Femur (tissue), 1 donor: Measurements from ENCODE around the gene GATA3.

Experiments used
- DNase-seq: peaks from one replicate; pipeline ENCODE4 v3.0.0-alpha.2; 2017

GATA3 gene

DNA sequence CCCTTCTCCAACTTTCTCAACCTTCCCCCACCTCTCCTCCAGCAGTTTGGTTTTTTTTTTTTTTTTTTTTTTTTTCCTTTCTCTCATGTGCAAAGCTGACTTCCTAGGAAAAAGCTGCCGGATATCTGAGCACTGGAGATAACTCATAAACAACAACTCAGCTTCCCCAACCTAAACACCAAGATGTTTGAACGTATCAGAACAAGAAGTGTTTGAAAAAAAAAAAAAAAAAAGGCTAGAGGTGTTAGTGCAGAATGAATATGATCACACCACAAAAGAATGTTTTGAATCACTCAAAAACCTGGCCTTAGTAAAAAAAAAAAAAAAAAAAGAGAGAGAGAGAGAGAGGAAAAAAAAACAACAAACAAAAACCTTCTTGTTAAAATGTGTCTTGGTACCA, 11.2 kb downstream of the GATA3 start:
- DNase-seq = no peak

DNA sequence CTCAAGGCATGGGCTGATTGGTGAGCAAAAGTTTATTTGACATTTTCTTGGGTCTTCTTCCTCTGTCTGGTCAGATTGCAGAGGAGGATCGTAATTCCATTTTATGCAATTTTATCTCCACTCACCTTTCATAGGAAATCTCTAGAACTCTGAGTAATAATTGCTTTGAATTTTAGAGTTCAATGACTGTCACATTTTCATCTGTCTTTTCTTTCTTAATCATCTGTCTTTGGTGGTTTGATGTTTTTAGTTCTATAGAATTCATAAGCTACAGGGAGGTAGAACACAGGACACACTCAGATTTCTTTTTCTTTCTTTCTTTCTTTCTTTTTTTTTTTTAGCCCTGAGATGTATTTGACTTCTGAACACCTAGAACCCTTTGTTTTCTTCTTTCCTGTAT, 11.6 kb downstream of the GATA3 start:
- no peak for DNase-seq

DNA sequence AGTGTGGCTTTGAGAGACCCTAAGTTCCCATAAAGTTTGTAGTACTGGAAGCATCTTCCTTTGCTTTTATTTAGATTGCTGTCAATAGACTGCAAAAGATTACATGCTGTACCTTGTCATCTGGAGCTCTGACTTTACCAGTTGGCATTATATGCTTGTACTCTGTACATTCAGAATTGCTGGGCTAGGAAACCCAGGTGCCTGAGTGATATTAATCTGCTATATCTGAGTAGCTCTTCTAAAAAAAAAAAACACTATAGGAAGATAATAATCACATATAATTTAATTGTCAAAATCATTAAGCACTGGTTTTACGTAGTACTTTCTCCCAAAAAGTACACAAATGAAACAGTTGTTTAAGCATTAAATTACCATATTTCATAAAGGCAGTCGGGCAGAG, 12.3 kb downstream of the GATA3 start:
- DNase-seq = no peak

DNA sequence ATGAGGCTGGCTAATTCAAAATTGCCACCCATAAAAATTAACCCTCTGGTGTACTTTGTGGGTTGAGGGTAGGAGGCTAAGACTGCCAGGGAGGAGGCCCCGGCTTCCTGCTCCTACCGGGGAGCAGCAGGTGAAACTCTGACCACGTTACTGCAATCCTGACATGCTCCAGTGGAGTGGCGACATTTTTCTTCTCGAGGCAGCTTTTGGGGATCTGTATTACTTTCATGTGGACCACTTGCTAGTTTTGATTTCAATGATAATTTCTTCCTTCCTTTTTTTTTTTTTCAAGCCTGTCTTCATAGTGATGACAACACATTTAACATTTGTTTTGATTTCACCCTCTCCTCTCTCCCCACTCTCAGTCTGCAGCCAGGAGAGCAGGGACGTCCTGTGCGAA, 14.6 kb downstream of the GATA3 start:
- no peak for DNase-seq

DNA sequence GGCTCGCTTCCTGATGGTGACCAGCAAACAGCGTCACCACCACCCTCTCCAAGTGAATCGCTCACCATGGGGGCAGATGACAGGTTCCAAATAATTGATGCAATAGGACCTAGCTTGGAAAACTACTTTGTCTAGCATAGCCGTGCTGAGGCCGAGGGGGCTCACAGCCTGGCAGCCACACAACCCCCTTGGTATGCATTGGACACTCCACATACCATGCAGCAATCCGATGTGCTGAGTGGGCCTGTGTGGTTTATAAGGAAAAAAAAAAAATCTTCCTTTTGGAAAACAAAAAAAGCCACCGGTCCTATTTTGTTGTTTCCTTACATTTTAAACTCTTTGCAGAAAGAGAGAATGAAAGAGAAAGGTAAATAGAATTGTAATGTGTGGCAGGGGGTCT, 15.1 kb downstream of the GATA3 start:
- no peak for DNase-seq

DNA sequence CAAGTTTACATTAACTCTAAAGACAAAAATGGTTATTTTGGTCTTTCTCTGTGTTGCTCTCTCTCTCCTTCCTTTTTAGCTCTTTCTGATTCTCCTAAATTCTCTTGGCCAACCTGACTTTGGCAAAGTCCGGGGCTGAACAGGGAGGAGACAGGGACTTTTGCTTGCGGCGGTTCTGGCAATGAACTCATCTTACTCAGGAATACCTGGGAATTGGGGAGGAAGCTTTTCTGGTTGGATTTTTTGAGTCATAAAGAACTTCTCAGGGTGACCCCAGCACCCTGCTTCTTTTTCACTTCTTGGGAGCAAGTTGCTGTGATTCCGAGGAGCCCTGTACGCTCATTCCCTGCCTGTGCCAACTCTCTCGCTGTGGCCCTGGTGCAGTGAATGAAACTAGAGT, 16.0 kb downstream of the GATA3 start:
- DNase-seq = no peak

DNA sequence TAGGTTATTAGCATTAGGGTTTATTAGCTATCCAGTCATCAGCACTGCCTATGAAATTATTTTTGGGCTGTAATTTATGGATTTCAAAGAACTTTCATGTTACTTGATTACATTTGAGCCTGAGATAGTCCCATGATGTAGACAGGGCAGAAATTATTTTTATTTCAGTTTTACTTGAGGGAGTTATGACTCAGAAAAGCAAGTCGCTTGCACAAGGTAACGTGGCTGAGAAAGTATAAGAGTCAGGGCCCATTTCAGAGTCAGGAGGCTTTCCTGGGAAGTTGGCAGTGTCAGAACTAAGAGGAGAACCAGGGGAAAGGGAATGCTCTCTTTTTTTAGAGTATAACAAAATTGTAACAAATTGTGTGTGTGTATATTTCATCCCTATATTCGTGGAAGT, 16.5 kb downstream of the GATA3 start:
- no peak for DNase-seq

DNA sequence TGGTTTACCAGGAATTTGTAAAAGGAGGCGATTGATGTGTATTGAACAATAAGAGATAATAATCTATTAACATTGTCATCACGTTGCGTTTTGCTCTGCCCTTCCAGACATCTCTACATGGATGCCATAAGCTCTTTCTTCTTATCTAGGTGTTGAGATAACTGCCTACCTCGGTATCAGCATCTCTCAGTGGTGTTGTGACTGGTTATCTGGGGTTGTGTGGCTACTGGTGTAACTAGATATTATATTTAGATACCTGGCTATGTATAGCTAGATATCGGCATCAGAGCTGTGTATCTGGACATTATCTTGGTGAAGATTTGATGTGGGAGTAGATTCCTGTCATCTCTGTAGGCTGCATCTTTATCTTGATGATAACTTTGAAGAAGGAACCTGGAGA, 17.2 kb downstream of the GATA3 start:
- DNase-seq = no peak

DNA sequence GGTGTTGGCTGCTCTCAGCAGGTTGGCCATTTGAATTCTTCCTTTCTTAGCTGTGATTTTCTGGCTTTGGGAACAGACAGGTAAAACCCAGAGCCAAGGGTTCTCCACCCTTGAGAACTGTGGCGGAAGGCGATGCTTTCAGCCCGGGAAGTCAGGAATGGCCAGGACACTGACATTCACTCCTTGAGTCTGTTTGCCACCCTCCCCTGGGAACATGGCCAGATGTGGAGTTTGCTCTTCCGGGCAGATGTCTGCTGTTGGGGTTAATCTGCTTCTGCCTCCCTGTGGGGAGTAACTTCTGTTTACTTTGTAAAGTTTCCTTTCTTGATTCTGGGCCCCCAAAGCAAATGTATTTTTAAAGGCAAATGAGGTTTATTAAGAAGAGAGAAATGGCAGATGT, 17.7 kb downstream of the GATA3 start:
- no peak for DNase-seq

DNA sequence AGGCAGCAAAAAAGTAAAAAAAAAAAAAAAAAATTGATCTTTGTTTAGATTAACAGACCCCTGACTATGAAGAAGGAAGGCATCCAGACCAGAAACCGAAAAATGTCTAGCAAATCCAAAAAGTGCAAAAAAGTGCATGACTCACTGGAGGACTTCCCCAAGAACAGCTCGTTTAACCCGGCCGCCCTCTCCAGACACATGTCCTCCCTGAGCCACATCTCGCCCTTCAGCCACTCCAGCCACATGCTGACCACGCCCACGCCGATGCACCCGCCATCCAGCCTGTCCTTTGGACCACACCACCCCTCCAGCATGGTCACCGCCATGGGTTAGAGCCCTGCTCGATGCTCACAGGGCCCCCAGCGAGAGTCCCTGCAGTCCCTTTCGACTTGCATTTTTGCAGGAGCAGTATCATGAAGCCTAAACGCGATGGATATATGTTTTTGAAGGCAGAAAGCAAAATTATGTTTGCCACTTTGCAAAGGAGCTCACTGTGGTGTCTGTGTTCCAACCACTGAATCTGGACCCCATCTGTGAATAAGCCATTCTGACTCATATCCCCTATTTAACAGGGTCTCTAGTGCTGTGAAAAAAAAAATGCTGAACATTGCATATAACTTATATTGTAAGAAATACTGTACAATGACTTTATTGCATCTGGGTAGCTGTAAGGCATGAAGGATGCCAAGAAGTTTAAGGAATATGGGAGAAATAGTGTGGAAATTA, 19.4 kb downstream of the GATA3 start:
- DNase-seq = no peak

DNA sequence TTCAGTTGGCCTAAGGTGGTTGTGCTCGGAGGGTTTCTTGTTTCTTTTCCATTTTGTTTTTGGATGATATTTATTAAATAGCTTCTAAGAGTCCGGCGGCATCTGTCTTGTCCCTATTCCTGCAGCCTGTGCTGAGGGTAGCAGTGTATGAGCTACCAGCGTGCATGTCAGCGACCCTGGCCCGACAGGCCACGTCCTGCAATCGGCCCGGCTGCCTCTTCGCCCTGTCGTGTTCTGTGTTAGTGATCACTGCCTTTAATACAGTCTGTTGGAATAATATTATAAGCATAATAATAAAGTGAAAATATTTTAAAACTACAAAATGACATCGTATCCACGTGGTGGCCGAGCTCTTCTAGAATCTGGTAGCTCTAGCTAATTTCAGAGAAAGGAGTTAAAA, 20.4 kb downstream of the GATA3 start:
- DNase-seq = no peak

DNA sequence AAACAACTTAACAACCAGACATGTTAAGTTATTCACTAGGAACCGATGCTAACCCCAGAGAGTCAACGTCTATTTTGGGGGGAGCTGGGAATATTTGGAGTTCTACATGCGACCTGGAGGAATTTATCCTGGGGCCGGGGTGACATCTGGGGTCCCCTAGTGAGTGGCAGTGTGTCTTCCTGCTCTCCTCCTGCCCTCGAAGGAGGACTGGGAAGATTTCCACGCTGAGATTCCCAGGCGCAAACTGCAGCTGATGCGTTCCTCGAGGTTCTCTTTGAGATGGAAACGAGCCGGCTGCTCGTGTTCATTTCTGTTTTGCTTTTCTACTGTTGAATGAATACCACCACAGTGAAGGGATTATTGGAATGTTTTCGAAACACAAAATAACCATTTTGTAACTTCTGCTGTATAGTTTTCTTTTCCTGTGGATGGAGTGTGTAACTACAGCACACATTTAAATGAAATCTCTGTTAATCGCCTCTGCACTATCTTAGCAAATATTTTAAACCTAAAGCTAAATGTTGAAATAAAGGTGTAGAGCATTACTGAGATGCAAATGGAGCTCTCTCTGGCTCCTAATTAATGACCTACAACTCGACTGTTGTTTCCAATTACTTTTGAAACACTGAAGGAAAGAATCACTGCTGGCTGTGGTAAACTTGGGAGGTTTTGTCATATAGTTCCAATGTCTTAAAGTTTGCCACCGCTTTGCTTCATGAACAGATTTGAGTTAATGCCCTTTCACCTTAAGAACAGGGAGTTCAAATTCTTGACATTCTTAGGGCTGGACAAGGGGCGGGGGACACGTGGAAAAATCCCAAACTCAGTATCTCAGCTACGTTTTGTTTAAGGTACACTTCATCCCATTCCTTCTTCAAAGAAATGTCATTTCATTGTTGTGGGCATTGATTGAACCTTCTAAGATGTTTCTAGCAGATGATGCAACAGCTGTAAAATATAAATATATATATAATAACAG, 21.1 kb downstream of the GATA3 start:
- DNase-seq = no peak

DNA sequence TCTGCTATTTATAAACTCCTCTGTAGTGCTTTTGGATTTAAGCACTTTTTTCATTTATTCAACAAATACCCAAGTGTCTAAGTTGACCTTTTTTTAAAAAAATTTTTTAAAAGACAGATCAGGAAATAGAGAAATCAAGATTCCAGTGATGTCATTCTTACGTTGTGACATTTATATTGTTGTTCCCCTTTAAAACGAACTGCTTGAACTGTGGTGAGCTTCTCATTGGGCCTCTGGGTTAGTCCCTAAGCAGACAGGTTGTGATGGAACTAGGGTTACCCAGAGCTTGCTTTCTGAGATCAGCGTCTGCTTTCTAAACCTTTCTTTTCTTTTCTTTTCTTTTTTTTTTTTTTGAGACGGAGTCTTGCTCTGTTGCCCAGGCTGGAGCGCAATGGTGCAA, 22.4 kb downstream of the GATA3 start:
- DNase-seq = no peak

DNA sequence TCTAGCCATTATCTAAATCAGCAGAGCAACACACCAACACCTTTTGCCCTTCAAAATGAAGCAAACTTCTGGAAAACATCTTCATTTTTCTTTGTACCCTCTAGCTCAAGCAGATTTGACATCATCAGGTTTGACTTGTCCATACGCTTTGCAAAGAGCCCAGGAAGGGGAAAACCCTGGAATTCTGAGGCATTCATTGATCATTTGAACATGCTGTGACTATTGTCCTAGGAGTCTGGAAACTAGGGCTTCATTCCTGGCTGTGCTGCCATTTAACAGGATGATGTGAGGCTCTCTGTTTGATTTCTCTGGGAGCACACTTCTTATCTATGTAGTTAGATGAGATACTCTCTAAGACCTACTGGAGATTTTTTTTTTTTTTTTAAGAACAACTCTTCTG, 23.5 kb downstream of the GATA3 start:
- DNase-seq = no peak

DNA sequence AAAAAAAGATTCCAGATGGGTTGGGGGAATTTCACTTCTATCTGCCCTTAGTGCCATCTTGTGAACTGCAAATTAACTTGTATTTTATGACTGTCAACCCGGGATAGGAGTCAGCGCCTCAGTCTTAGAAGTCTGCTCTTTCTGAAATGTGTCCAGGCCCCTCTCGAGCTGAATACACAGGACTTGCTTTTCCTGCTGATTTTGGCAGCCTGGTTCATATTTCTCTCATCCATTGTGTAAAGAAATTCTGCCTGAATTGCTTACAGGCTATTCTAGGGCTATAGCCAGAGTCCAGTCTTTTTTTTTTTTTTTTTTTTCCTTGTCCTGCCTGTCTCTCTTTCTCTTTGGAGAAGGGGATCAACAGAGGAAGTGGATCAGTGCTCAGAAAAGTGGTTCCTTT, 24.6 kb downstream of the GATA3 start:
- DNase-seq = no peak

DNA sequence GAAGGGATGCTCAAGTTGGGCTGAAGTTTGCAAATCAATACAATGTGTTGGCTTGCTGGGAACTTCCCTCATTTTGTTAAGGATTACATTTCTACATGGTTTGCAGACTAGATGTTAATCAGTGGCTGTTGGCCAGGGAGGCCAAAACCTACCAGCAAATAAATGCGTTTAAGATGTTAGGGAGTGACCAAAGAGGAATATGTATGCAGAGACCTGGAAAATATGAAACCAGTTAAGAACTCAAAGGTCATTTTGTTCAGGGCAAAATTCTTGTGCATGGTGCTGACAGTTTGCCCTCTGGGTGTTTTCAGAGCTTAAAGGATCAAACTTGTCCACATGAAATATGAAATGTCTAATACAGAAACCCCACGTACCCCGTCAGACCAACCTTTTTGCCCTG, 30.3 kb downstream of the GATA3 start:
- DNase-seq = no peak

DNA sequence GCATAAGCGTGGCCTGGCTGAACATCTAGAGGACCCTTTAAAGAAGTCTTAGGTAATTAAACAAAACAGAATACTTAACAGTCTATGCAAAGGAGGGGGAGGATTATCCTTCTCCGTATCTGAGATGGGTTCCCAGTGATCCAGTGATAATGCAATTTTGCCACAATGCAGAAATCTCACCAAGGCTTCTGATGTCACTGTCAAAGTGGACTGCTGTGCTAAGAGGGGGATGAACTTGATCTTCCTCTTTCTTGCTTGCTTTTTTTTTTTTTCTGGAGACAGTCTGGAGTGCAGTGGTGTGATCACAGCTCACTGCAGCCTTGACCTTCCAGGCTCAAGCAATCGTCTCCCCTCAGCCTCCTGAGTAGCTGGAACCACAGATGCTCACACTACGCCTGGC, 30.8 kb downstream of the GATA3 start:
- DNase-seq = no peak

DNA sequence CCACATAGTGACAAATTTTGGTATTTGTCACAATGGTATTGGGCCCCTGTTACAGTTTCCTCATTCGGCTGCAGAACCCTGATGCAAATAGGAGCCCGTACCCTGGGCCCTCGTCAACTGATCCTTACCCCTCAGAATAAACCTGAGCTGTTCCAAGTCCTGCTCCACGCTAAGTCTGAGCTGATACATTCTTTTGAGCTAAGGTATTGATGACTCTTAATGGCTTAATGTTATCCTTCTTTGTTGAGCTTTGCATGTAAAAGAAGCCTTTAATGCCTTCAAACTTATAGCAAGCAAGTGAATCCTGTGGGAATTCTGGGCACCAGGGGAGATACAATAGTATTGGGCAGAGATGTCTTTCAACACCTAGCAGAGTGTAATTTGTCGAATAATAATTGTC, 31.8 kb downstream of the GATA3 start:
- no peak for DNase-seq

DNA sequence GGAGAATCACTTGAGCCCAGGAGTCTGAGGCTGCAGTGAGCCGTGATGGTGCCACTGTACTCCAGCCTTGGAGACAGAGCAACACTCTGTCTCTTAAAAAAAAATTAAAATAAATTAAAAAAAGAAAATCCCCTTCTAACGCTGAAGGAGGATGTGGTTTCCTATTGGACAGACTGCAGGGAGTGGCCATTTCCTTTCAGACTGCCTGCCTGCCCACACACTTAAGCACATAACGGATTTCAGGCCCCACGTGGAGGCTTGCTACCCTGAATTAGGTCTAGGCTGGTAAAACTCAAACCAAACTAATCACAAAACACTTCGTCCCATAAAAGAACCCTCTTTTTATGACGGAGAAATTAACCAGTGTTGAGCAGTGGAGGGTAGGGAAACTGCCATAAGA, 34.0 kb downstream of the GATA3 start:
- DNase-seq = no peak

DNA sequence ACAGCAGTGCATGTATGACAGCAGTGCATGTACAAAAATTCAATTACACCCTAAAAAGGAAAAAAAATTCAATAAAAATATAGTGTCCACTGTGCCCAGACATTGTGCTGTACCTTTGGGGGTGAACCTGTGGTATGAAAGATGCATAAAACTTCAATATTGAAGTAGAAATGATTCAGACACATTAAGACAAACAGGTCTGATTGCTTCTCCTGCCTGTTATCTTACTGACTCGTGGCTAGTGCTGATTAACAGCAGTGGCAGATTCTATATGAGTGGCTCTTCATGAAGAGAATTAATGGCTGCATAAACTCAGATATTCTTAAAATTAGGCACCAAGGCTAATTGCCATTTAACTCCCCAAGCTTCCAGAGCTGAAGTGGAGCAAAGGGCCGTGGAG, 37.9 kb downstream of the GATA3 start:
- no peak for DNase-seq

DNA sequence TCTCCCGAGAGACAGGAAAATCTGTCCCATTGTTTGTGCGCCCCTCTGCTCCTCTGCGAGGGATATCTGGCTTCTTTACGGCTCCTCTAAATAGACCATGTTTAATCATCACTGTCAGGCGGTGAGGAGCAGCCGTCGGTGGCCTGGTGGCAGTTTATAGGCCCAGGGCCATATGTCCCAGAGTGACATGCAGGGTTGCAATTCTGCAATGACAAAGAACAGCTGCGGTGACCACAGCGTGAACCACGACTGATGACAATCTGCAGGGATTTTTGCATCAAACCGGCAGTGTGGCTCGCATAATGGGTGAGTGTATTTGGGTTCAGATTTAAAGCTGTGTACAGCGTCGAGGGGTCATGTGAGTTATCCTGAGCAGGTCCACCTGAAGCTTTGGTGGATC, 41.5 kb downstream of the GATA3 start:
- DNase-seq = no peak

DNA sequence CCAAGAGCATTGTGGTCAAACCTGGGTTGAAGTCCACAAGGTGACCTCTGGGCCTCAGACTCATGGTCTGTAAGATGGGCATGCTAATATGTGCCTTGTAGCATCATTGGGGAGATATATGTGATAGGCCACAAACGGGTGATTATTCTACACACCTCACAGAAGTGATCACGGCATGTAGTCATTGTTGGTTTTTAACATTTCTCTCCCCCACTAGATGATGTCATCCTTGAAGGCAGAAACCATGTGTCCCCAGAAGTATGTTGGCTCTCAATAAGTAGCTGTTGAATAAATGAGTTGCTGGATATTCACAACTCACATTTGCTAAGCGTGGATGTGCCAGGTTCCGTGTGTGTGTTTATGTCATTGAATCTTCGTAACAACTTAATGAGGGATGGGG, 42.4 kb downstream of the GATA3 start:
- no peak for DNase-seq

DNA sequence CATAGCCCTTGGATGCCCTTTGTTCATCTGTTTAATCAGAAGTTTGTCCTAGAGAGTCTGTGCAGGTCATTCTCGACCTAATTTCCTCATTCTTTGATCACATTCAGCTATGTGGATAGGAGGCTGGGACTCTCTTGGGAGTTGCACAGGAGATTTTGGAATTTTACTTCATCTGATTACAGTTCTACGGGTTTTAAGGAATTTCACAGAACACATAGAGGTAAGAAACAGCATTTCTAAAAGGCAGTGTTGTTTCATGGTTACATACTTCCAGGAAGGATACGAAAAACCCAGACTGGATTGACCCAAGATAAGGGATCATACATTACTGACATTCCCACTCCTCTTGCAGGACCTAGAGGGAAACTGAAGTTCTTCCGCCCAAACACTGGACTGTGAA, 45.9 kb downstream of the GATA3 start:
- no peak for DNase-seq

DNA sequence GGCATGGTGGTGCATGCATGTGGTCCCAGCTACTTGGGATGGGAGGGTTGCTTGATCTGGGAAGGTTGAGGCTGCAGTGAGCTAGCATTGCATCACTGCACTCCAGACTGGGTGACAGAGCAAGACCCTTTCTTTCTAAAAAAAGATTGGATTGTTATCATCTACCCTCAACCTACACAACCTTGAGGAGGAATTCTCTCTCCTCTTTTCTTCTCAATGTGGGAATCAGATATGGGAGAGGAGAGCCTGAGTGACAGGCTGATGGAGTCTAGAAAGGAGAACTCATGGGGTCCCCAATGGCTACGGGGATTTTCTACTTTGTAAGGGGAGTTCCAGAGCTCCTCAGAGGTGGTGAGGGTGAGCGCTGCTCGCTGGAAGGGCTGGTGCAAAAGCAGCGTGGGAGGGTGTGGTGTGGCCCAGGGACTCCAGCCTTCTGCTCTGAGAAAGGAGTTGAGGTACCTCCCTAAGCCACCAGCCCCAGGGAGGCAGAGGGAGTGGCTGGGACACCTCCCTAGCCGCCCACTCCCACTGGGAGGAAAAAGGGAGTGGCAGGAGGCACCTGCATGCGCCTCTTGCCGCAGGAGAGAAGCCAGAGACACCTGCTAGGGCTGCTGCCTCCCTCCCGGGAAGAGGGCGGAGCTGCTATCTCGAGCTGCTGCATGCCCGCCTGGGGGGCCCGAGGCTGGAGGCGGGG, 48.4 kb downstream of the GATA3 start:
- DNase-seq = no peak
